Endothelial cell of umbilical vein (primary cell): Measurements from ENCODE around the gene DDR1. TPM values are rescaled to one million over a fixed set of nuclear protein-coding genes. Genes with fewer than 3 reads are reported as not detected.

ENCODE experiments used
- BruUV-seq: library from RNA; stranded (reverse); fragments of 400-500 nt; replicated peaks from 2 replicates; lab custom pipeline; 2021; lab: Mats Ljungman, UMichigan
- CTCF ChIA-PET: fragments of 300-600, 350-600 bp; sonication (Branson Sonifier 250); formaldehyde crosslinking; loops from one replicate; lab custom pipeline; 2021; ENCODE audit warnings: antibody characterized with exemption, inconsistent platforms; lab: Charles Lee
- POLR2A ChIA-PET: fragments of 300-600, 350-600 bp; sonication (Branson Sonifier 250); formaldehyde crosslinking; loops from one replicate; lab custom pipeline; 2021; ENCODE audit warnings: antibody characterized with exemption, inconsistent platforms; lab: Charles Lee
- DNase-seq: peaks from one replicate; pipeline ENCODE4 v3.0.0-alpha.2; 2011; ENCODE audit warnings: low read depth, low spot score
- FAIRE-seq: peaks from 2 replicates; lab custom pipeline; 2011; peaks lifted over from hg19 to GRCh38; lab: Jason Lieb, UNC
- H2AFZ ChIP-seq: 2 replicates; pipeline ENCODE4 v1.6.0; 2012; ENCODE audit warnings: low read depth, low read length, control low read depth, inconsistent platforms
- H3K27ac ChIP-seq: 2 replicates; pipeline ENCODE4 v1.5.1; 2011; ENCODE audit warnings: low read depth, mild to moderate bottlenecking, control low read depth, low read length, moderate library complexity; ENCODE audit not compliant: insufficient read depth
- H3K27me3 ChIP-seq, 2 experiments: 2 replicates each; pipeline versions ENCODE4 v1.6.0 to v1.6.1; 2011; ENCODE audit warnings: low read length in 2 of 2, mixed read lengths in 1 of 2; ENCODE audit not compliant: control insufficient read depth in 2 of 2, insufficient read depth in 2 of 2
- H3K36me3 ChIP-seq, 2 experiments: 2 replicates in 1 of 2; 3 replicates in 1 of 2; pipeline ENCODE4 v1.5.1; 2011; ENCODE audit warnings: low read length in 2 of 2, mild to moderate bottlenecking in 1 of 2, moderate library complexity in 1 of 2; ENCODE audit not compliant: control insufficient read depth in 2 of 2, insufficient read depth in 2 of 2; ENCODE audit errors: extremely low read depth in 1 of 2
- H3K4me1 ChIP-seq: 3 replicates; pipeline ENCODE4 v1.5.1; 2011; ENCODE audit warnings: mild to moderate bottlenecking, low read length; ENCODE audit not compliant: control insufficient read depth, insufficient read depth; ENCODE audit errors: extremely low read depth
- H3K4me2 ChIP-seq: 2 replicates; pipeline ENCODE4 v1.6.1; 2011; ENCODE audit warnings: low read length, control low read depth, mixed read lengths; ENCODE audit not compliant: insufficient read depth
- H3K4me3 ChIP-seq, 3 experiments: fragments of 200-600 bp in 1 of 3; sonication (generic), shearing (Covaris generic) in 1 of 3; replicated peaks in 1 of 3; 2 replicates each; pipeline ENCODE4 v1.5.1; 2011 to 2016; ENCODE audit warnings: control low read depth in 3 of 3, low read length in 3 of 3, mild to moderate bottlenecking in 2 of 3, inconsistent platforms in 1 of 3, low read depth in 1 of 3, moderate library complexity in 1 of 3; ENCODE audit not compliant: insufficient read depth in 1 of 3
- H3K79me2 ChIP-seq: 2 replicates; pipeline ENCODE4 v1.6.0; 2012; ENCODE audit warnings: low read length, inconsistent platforms; ENCODE audit not compliant: control insufficient read depth, insufficient read depth
- H3K9ac ChIP-seq: replicated peaks from 2 replicates; pipeline ENCODE3; 2011; ENCODE audit warnings: low read length, control low read depth; ENCODE audit not compliant: insufficient read depth; ENCODE audit errors: extremely low read depth
- H3K9me1 ChIP-seq: replicated peaks from 3 replicates; pipeline ENCODE4 v1.6.0; 2011; ENCODE audit warnings: mild to moderate bottlenecking, low read length; ENCODE audit not compliant: control insufficient read depth, insufficient read depth; ENCODE audit errors: extremely low read depth
- H3K9me3 ChIP-seq: replicated peaks from 2 replicates; pipeline ENCODE4 v1.5.1; 2012; ENCODE audit warnings: low read length, inconsistent platforms; ENCODE audit not compliant: control insufficient read depth, insufficient read depth
- H4K20me1 ChIP-seq: replicated peaks from 2 replicates; pipeline ENCODE3; 2011; ENCODE audit warnings: mild to moderate bottlenecking, low read length; ENCODE audit not compliant: control insufficient read depth, insufficient read depth; ENCODE audit errors: extremely low read depth
- EZH2 ChIP-seq: IDR thresholded peaks from 2 replicates; pipeline ENCODE4 v1.6.1; 2012; ENCODE audit warnings: borderline replicate concordance, low read depth, mild to moderate bottlenecking, moderate library complexity, low read length, inconsistent platforms; ENCODE audit not compliant: severe bottlenecking
- FOS ChIP-seq: IDR thresholded peaks from 2 replicates; pipeline ENCODE4 v1.6.1; 2011; ENCODE audit warnings: mild to moderate bottlenecking, low read length, moderate library complexity, borderline replicate concordance; ENCODE audit not compliant: insufficient read depth
- GATA2 ChIP-seq: IDR thresholded peaks from 2 replicates; pipeline ENCODE4 v1.7.0; 2011; ENCODE audit warnings: low read depth, mild to moderate bottlenecking, moderate library complexity, mixed read lengths, low read length; ENCODE audit not compliant: insufficient read length, insufficient read depth
- JUN ChIP-seq: IDR thresholded peaks from 2 replicates; pipeline ENCODE4 v1.6.1; 2011; ENCODE audit warnings: borderline replicate concordance, low read depth; ENCODE audit not compliant: insufficient read length, insufficient read depth
- MAX ChIP-seq: IDR thresholded peaks from 2 replicates; pipeline ENCODE4 v1.6.1; 2011; ENCODE audit not compliant: insufficient read depth, insufficient read length
- MYC ChIP-seq: IDR thresholded peaks from one replicate; pipeline ENCODE4 v1.6.1; 2011; ENCODE audit warnings: mild to moderate bottlenecking, low read depth, low read length
- POLR2AphosphoS5 ChIP-seq: IDR thresholded peaks from 2 replicates; pipeline ENCODE4 v1.6.1; 2012; ENCODE audit warnings: low read depth, mild to moderate bottlenecking, control low read depth, low read length, moderate library complexity; ENCODE audit not compliant: insufficient read depth
- dilution Hi-C: fragments of 300-500 bp; cut with MboI; formaldehyde crosslinking; loops from one replicate; pipeline ENCODE4 v1.15.0; 2019; ENCODE audit warnings: low sequenced_read_pairs; ENCODE audit not compliant: extremely low pct_ligation_motif_present
- intact Hi-C: fragments of 100-400 bp; cut with micrococcal nuclease; formaldehyde crosslinking; loops from one replicate; pipeline ENCODE4 v1.10.0; 2022
- polyA plus RNA-seq, 4 experiments: library from polyadenylated mRNA; depleted of rRNA in 3 of 4; stranded (reverse) in 3 of 4; unstranded in 1 of 4; fragments of >200 nt; gene quantifications; 2 replicates each; pipeline versions ENCODE4 v1.2.1 to v1.2.3, GENCODE V29; 2011 to 2012; ENCODE audit warnings: missing spikeins in 1 of 4
- total RNA-seq: library from RNA; stranded (reverse); gene quantifications from 2 replicates; pipeline ENCODE4 v1.2.3, GENCODE V29; 2021
- TF ChIP-seq, protein P1 (sequence below), 2 donors: IDR thresholded peaks; 1 replicate in 1 of 2; 2 replicates in 1 of 2; pipeline ENCODE4 v1.5.1; 2011; ENCODE audit warnings: low read length in 2 of 2, mild to moderate bottlenecking in 2 of 2, moderate library complexity in 2 of 2, control low read depth in 1 of 2, inconsistent platforms in 1 of 2, low read depth in 1 of 2; ENCODE audit not compliant: insufficient read depth in 1 of 2; ENCODE audit errors: extremely low read depth in 1 of 2

DDR1 gene
- total and polyA plus RNA-seq, 2 donors (not counting 3 experiments of a cell fraction or from before 2014, with no cell fraction given), result 8.8 to 22.9 TPM

GRCh38 chr6:30847971-30848436 is 36.3 kb upstream of the DDR1 start:
- Histone ChIP-seq H3K9ac (no peak overlapping the region), H3K9me3 (no peaks in the 10 kb centered on the region), H3K4me1 (no peaks in the 10 kb centered on the region), H3K27me3 (peaks cover 7 to 12% of the 10 kb centered on the region in 2 experiments), H3K27ac (no peak overlapping the region), H3K36me3 (no peaks in the 10 kb centered on the region), H3K4me2 (no peak overlapping the region), H4K20me1 (no peaks in the 10 kb centered on the region), H2AFZ (no peak overlapping the region), H3K4me3 (no peak overlapping the region), H3K9me1 (no peaks in the 10 kb centered on the region), H3K79me2 (no peaks in the 10 kb centered on the region)
- no peak for FAIRE-seq
- intact Hi-C loops (no loop called here), dilution Hi-C loops (no loop called here)
- BruUV-seq, result no TSS peak
- POLR2A ChIA-PET, result no interaction called here
- TF ChIP-seq, protein P1, sequence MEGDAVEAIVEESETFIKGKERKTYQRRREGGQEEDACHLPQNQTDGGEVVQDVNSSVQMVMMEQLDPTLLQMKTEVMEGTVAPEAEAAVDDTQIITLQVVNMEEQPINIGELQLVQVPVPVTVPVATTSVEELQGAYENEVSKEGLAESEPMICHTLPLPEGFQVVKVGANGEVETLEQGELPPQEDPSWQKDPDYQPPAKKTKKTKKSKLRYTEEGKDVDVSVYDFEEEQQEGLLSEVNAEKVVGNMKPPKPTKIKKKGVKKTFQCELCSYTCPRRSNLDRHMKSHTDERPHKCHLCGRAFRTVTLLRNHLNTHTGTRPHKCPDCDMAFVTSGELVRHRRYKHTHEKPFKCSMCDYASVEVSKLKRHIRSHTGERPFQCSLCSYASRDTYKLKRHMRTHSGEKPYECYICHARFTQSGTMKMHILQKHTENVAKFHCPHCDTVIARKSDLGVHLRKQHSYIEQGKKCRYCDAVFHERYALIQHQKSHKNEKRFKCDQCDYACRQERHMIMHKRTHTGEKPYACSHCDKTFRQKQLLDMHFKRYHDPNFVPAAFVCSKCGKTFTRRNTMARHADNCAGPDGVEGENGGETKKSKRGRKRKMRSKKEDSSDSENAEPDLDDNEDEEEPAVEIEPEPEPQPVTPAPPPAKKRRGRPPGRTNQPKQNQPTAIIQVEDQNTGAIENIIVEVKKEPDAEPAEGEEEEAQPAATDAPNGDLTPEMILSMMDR (IDR thresholded peaks at IDR 0.05; ENCODE audit: extremely low read depth in 1 of 2, insufficient read depth in 1 of 2, low read depth in 1 of 2, low read length in 2 of 2), result no peak
- TF ChIP-seq GATA2, result no peak
- TF ChIP-seq POLR2AphosphoS5, result no peak
- no peak for TF ChIP-seq JUN
- TF ChIP-seq MYC, result no peak
- TF ChIP-seq FOS, result no peak
- TF ChIP-seq EZH2, result no peak
- no peak for TF ChIP-seq MAX
- no peak for DNase-seq
- CTCF ChIA-PET, result interaction anchor here (0.6 to 1.0 kb wide), 2 partner anchors 8 to 231 kb away, joined by 3 read pairs; no protein-coding TSS in a partner anchor
